Suprapubic skin (tissue), 4 donors: Measurements from ENCODE around the gene HIVEP3.

Experiments
- EP300 ChIP-seq: sonication (generic); formaldehyde crosslinking; IDR thresholded peaks from one replicate; pipeline ENCODE4 v1.6.1; 2017; ENCODE audit warnings: antibody characterized with exemption
- POLR2A ChIP-seq, 2 donors: fragments of 450-650 bp; IDR thresholded peaks; one replicate each; pipeline ENCODE4 v1.6.1; 2017; ENCODE audit warnings: antibody characterized with exemption in 2 of 2, mild to moderate bottlenecking in 2 of 2, moderate library complexity in 2 of 2
- POLR2AphosphoS5 ChIP-seq, 3 donors: sonication (generic); formaldehyde crosslinking; IDR thresholded peaks; one replicate each; pipeline ENCODE4 v1.6.1; 2017; ENCODE audit warnings: antibody characterized with exemption in 3 of 3
- TF ChIP-seq, protein P1 (sequence below), 2 donors: fragments of 200-600 bp in 1 of 2; fragments of 450-650 bp in 1 of 2; sonication (generic) in 1 of 2; IDR thresholded peaks; one replicate each; pipeline ENCODE4 v1.5.1; 2016 to 2019; ENCODE audit warnings: antibody characterized with exemption in 2 of 2, mild to moderate bottlenecking in 1 of 2, moderate library complexity in 1 of 2

DNA sequence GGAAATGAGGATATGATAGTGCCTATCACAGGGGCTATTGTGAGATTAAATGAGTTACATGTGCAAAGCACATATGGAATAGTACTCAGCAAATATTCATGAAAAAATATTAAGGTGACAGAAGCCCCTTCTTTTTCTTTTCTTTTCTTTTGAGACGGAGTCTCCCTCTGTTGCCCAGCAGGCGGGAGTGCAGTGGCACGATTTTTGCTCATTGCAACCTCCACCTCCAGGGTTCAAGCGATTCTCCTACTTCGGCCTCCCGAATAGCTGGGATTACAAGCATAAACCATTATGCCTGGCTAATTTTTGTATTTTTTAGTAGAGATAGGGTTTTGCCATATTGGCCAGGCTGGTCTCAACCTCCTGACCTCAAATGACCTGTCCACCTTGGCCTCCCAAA, 139.4 kb downstream of the HIVEP3 start:
- TF ChIP-seq POLR2AphosphoS5 (IDR thresholded peaks at IDR 0.05) (no peak), POLR2A (IDR thresholded peaks at IDR 0.05) (no peak), EP300 (no peak)
- TF ChIP-seq, protein P1, sequence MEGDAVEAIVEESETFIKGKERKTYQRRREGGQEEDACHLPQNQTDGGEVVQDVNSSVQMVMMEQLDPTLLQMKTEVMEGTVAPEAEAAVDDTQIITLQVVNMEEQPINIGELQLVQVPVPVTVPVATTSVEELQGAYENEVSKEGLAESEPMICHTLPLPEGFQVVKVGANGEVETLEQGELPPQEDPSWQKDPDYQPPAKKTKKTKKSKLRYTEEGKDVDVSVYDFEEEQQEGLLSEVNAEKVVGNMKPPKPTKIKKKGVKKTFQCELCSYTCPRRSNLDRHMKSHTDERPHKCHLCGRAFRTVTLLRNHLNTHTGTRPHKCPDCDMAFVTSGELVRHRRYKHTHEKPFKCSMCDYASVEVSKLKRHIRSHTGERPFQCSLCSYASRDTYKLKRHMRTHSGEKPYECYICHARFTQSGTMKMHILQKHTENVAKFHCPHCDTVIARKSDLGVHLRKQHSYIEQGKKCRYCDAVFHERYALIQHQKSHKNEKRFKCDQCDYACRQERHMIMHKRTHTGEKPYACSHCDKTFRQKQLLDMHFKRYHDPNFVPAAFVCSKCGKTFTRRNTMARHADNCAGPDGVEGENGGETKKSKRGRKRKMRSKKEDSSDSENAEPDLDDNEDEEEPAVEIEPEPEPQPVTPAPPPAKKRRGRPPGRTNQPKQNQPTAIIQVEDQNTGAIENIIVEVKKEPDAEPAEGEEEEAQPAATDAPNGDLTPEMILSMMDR (IDR thresholded peaks at IDR 0.05): no peak
